ENCODE results near the gene IQCH. TPM values are rescaled to one million over a fixed set of nuclear protein-coding genes. Genes with fewer than 3 reads are reported as not detected.

The IQCH gene
- total RNA-seq, 1 donor from 2014 or later: 1.0 TPM

DNA sequence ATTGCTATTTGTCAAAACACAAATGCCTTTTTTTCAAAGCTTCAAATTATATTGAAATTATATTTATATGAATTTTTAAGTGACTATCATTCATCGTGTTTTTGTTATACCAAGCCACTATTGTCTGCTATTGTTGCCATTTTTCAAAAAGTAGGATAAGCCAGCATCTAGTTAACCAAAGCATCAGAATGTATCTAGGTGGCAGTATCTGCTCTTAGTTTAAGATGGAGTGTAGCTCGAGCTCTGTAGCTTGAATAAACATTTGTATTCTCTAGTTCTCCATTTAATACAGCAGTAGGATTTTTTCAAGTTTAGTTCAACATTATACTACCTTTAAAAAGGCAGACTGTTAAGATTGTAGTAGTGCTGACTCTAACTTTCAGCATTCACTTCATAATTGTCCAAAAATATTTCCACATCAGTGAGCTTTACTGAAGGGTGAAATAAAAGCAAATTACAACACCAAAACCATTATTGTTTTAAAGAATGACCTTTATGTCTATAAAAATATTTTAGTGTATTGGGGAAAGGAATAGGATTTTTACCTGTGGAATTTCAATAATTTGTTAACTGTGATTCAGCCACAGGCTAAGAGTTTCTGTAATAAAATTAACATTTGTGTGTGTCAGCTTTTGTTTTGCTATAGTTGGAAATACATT, 246.7 kb downstream of the IQCH start:
- peak in 1 of 2 donors; percentile 50 for DNase-seq (ENCODE audit: low read depth in 2 of 2)

DNA sequence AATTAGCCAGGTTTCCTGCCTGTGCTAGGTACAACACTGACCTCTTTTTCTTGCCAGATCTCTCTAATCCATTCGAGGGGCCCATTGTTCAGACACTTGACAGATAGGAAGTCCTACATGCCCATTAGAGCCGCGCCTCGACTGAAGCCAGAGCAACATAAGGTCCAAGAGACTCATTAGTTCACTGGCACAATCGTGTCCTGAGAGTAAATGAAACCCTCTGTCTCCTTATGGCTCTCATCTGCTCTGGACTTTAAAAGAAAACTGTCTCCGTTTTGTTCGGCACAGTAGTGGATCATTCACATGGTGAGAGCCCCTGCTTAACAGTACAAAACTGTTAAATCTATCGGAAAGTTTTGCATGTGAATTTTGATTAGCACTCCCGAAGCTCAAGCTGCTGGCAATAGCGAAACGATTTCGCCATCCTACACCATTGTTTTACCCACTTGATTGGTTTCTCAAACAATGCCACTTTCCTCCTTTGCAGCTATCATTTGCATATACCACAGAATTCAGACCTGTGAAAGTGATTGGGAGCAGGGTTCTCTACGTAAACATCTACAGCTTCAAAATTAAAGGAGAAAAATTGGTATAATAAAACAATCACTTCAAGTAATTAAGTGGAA, 247.4 kb downstream of the IQCH start:
- peak in 1 of 2 donors; percentile 47 for DNase-seq (ENCODE audit: low read depth in 2 of 2)

- DNase-seq (ENCODE audit: low read depth in 2 of 2): no peak
Measured at GRCh38 chr15:67504056-67504455, 249.5 kb downstream of the IQCH start.

DNA sequence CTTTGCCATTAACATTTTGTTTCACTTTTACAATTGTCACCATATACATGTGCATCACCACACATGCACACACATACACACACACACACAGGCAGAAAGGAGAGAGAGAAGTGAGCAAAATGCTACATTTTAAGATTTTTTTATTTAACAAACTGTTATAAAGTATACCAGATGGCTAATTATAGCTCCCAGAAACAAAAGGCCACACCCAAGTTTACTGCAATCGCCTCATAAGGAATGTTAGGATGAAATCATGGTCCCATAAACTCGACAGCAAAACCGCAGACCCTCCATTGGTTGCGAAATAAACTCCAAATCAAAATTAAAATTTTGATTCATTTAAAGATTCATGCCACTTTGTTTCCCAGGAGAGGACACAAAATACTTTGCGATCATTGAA, 250.2 kb downstream of the IQCH start:
- DNase-seq (ENCODE audit: low read depth in 2 of 2): no peak

- DNase-seq (ENCODE audit: low read depth in 2 of 2): no peak
Measured at GRCh38 chr15:67505675-67506572, 251.3 kb downstream of the IQCH start.

- DNase-seq (ENCODE audit: low read depth in 2 of 2): no peak
Measured at GRCh38 chr15:67506775-67507747, 252.5 kb downstream of the IQCH start.

GRCh38 chr15:67508407-67508806, 253.8 kb downstream of the IQCH start:
- DNase-seq (ENCODE audit: low read depth in 2 of 2): no peak

GRCh38 chr15:67509918-67510317, 255.3 kb downstream of the IQCH start:
- DNase-seq (ENCODE audit: low read depth in 2 of 2): no peak

DNA sequence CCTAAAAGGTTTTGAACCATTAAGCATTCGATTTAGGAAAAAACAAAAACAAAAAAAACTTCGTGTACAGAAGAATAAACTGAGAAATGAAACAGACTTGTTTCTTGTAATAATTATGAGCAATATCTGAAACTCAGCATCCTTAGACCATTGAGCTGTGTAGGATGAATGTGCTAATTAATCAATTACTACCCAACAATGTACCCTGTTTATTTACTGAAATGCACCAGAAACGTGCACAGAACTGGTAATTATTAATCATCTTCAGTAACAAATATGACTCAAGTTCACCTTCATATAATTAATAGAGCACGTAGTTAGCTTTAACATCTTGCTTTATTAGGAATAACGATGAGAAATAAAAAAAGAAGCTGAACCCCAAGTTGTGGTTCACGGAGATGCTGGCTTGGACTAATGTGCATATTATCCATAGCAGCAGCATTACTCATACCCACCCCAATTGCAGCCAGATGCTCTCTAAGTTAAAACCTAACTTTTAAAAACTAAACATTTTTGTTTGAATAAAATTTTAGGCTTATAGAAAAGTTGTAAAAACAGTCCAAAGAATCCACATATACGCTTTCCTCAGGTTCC, 256.1 kb downstream of the IQCH start:
- DNase-seq (ENCODE audit: low read depth in 2 of 2): no peak

DNA sequence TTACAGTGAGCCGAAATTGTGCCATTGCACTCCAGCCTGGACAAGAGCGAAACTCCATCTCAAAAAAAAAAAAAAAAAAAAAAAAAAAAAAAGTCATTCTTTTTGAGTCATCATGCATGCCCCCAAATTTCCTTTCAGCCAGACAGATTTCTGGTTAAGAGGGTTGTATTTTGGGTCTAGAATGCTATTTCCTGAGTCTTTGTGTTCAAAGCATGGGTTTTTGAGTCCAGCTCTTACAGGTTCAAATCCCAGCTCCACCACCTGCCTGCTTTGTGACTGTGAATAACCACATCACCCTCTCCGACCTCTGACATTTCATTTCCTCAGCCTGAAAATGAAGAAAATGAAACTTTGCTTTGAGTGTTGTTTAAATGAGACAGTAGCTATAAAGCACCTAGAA, 257.0 kb downstream of the IQCH start:
- DNase-seq (ENCODE audit: low read depth in 2 of 2): no peak

- no peak for DNase-seq (ENCODE audit: low read depth in 2 of 2)
Measured at GRCh38 chr15:67512140-67512539, 257.6 kb downstream of the IQCH start.

GRCh38 chr15:67512933-67513714, 258.5 kb downstream of the IQCH start:
- DNase-seq (ENCODE audit: low read depth in 2 of 2): no peak

- DNase-seq (ENCODE audit: low read depth in 2 of 2): no peak
Measured at GRCh38 chr15:67515090-67515489, 260.5 kb downstream of the IQCH start.

DNA sequence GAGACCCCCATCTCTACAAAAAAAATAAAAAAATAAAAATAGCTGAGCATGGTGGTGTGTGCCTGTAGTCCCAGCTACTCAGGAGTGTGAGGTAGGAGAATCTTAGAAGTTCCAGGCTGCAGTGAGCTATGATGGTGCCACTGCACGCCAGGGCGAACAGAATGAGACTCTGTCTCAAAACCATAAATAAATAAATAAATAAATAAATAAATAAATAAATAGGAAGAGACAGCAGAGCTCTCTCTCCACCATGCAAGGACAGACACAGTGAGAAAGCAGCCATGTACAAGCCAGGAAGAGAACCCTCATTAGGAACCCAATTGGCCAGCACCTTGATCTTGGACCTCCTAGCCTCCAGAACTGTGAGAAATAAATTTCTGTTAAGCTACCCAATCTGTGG, 261.0 kb downstream of the IQCH start:
- no peak for DNase-seq (ENCODE audit: low read depth in 2 of 2)

DNA sequence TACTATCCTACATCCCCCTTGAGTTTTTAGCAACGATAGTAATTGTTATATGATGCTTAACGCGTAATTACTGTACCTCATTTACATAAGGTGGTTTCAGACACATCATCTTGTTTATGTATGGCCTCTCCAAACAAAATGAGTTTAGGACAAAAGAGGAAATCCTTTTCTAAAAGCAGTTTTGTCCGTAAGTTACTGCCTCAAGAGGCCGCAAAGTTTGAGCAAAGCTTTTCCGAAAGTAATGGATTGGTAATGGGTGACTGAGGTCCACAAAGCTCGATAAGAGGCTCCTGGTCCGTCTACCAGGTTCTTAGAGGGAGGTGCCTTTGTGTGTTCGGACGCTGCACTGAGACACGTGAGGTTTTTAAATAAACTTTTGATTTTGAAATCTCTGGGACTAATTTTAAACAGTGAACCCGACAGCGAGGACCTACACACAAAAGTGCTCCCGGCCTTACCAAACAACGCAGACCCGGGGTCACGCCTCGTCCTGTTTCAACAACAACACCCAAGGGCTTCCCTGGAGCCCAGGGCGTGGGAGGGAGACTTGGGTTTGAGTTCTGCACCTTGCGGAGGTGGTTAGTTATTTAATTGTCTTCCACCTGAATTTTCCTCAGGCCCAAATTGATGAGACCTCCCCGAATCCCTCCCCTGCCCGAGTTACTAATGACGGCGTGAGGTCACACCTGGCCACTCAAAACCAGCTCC, 265.9 kb downstream of the IQCH start:
- no peak for DNase-seq (ENCODE audit: low read depth in 2 of 2)

GRCh38 chr15:67521029-67521782, 266.6 kb downstream of the IQCH start, which contains the start of gene C15orf61:
Gene C15orf61 (plus strand): TSS chr15:67521131. CDS start chr15:67521249, 118 bp downstream.
- peak in 1 of 2 donors; percentile 84 for DNase-seq (ENCODE audit: low read depth in 2 of 2)

DNA sequence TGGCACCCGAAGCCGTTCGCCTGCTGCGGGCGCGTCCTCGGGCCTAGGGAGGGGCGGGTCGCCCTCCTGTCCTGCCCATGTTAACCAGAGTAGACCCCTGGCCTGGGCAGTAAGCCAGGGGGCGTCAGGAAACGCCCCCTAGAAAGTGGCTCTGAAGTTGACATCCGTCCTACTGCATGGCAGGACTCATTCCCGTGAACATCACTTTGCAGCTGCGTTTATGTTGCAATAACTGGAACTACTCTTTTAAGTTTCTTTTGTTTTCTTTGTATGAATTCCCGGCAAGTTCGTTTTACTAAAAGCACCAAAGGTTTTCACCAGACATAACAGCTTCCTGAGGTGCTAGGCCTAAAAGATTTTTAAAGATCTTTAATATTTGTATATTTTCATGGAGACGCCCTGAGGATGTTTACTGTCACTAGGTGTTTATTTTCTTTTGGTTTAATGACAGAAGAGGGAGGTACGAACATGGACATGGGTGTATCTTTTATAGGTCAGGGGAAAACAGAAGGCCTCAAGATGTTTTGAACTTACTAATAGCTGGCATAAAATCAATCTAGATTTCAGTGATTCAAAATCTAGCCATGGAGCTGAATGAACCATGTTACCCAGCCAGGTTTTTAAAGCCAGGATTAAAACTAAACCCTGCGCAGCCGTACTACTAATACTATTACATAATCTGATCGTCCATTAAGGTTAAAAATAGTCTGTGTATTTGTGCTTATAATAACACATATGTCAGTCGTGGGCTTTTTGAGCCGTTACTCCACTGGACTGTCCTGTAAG, 267.4 kb downstream of the IQCH start:
- DNase-seq (ENCODE audit: low read depth in 2 of 2): peak in 1 of 2 donors; percentile 47

- no peak for DNase-seq (ENCODE audit: low read depth in 2 of 2)
Measured at GRCh38 chr15:67523330-67523729, 268.7 kb downstream of the IQCH start.
